ENCODE data around the gene CSTF2T.
"Not testable (repeated sequence)": the region's sequence is repeated elsewhere in the genome, so short reads cannot be mapped to it uniquely, and the experiment has no call there.

The CSTF2T gene

GRCh38 chr10:51698473-51699063 lies 827 bp downstream of the CSTF2T start:
- no peak for DNase-seq (ENCODE audit: low read depth)

- no peak for DNase-seq (ENCODE audit: low read depth)
These were observed 3.1 kb downstream of the CSTF2T start for GRCh38 chr10:51696251-51696650.

- no peak for DNase-seq (ENCODE audit: low read depth)
These were observed 5.2 kb downstream of the CSTF2T start for GRCh38 chr10:51694086-51694768.

GRCh38 chr10:51691135-51691534 lies 8.3 kb downstream of the CSTF2T start:
- no peak for DNase-seq (ENCODE audit: low read depth)

GRCh38 chr10:51689536-51689935 lies 9.9 kb downstream of the CSTF2T start:
- DNase-seq (ENCODE audit: low read depth), result no peak

GRCh38 chr10:51688826-51689225 lies 10.6 kb downstream of the CSTF2T start:
- not testable (repeated sequence) for DNase-seq (ENCODE audit: low read depth)

- no peak for DNase-seq (ENCODE audit: low read depth)
These were observed 12.1 kb downstream of the CSTF2T start for GRCh38 chr10:51687296-51687695.

- no peak for DNase-seq (ENCODE audit: low read depth)
These were observed 13.6 kb downstream of the CSTF2T start for GRCh38 chr10:51685768-51686167.

- peak; percentile 41 for DNase-seq (ENCODE audit: low read depth)
These were observed 16.2 kb downstream of the CSTF2T start for GRCh38 chr10:51683031-51683691.

GRCh38 chr10:51679841-51680240 lies 19.6 kb downstream of the CSTF2T start:
- DNase-seq (ENCODE audit: low read depth), result no peak

- DNase-seq (ENCODE audit: low read depth), result no peak
These were observed 24.3 kb downstream of the CSTF2T start for GRCh38 chr10:51675088-51675487.

GRCh38 chr10:51672039-51672535 lies 27.3 kb downstream of the CSTF2T start:
- no peak for DNase-seq (ENCODE audit: low read depth)

GRCh38 chr10:51669041-51669440 lies 30.4 kb downstream of the CSTF2T start:
- DNase-seq (ENCODE audit: low read depth), result no peak

GRCh38 chr10:51668336-51668689 lies 31.1 kb downstream of the CSTF2T start:
- no peak for DNase-seq (ENCODE audit: low read depth)

- DNase-seq (ENCODE audit: low read depth), result no peak
These were observed 31.6 kb downstream of the CSTF2T start for GRCh38 chr10:51667678-51668335.

- no peak for DNase-seq (ENCODE audit: low read depth)
These were observed 32.9 kb downstream of the CSTF2T start for GRCh38 chr10:51666456-51666855.

- DNase-seq (ENCODE audit: low read depth), result no peak
These were observed 36.3 kb downstream of the CSTF2T start for GRCh38 chr10:51663086-51663485.

GRCh38 chr10:51659344-51659743 lies 40.1 kb downstream of the CSTF2T start:
- no peak for DNase-seq (ENCODE audit: low read depth)

- no peak for DNase-seq (ENCODE audit: low read depth)
These were observed 41.4 kb downstream of the CSTF2T start for GRCh38 chr10:51658000-51658399.

- DNase-seq (ENCODE audit: low read depth), result no peak
These were observed 42.9 kb downstream of the CSTF2T start for GRCh38 chr10:51656503-51656902.

- no peak for DNase-seq (ENCODE audit: low read depth)
These were observed 44.5 kb downstream of the CSTF2T start for GRCh38 chr10:51654918-51655317.

GRCh38 chr10:51653025-51653424 lies 46.4 kb downstream of the CSTF2T start:
- DNase-seq (ENCODE audit: low read depth), result peak; percentile 9

GRCh38 chr10:51651063-51651462 lies 48.3 kb downstream of the CSTF2T start:
- DNase-seq (ENCODE audit: low read depth), result no peak

Data from fibroblast of the conjunctiva (primary cell).